DOHH2 (cell line): ENCODE data around the gene NEAT1.

Source experiments
- CTCF ChIP-seq: fragments of 200-600 bp; sonication (generic); IDR thresholded peaks from one replicate; pipeline ENCODE4 v1.5.1; 2014; ENCODE audit warnings: antibody characterized with exemption, mild to moderate bottlenecking, low read depth, low read length; ENCODE audit not compliant: poor library complexity, severe bottlenecking
- EZH2phosphoT487 ChIP-seq: fragments of 200-600 bp; sonication (generic); IDR thresholded peaks from 2 replicates; pipeline ENCODE4 v1.6.1; 2017; ENCODE audit warnings: borderline replicate concordance, mild to moderate bottlenecking, antibody characterized with exemption, low read length, moderate library complexity, mixed read lengths

- TF ChIP-seq CTCF (no peak), EZH2phosphoT487 (no peak)
Observed at GRCh38 chr11:65420979-65421793, 1.4 kb upstream of the NEAT1 start.
